ENCODE results near the gene AOPEP.

AOPEP gene

GRCh38 chr9:94718936-94719335 is 7.6 kb upstream of the AOPEP start:
- DNase-seq (ENCODE audit: low read depth): no peak

- no peak for DNase-seq (ENCODE audit: low read depth)
Measured at GRCh38 chr9:94719878-94720277, 6.6 kb upstream of the AOPEP start.

GRCh38 chr9:94720846-94721549 is 5.5 kb upstream of the AOPEP start:
- DNase-seq (ENCODE audit: low read depth): no peak

GRCh38 chr9:94721754-94722153 is 4.7 kb upstream of the AOPEP start:
- DNase-seq (ENCODE audit: low read depth): no peak

GRCh38 chr9:94725293-94725692 is 1.2 kb upstream of the AOPEP start:
- no peak for DNase-seq (ENCODE audit: low read depth)

GRCh38 chr9:94728719-94729118 is 2.2 kb downstream of the AOPEP start:
- no peak for DNase-seq (ENCODE audit: low read depth)

GRCh38 chr9:94729199-94729598 is 2.7 kb downstream of the AOPEP start:
- DNase-seq (ENCODE audit: low read depth): no peak

- DNase-seq (ENCODE audit: low read depth): no peak
Measured at GRCh38 chr9:94734054-94734754, 7.7 kb downstream of the AOPEP start.

GRCh38 chr9:94736759-94737158 is 10.3 kb downstream of the AOPEP start:
- DNase-seq (ENCODE audit: low read depth): no peak

- no peak for DNase-seq (ENCODE audit: low read depth)
Measured at GRCh38 chr9:94740145-94740840, 13.8 kb downstream of the AOPEP start.

- no peak for DNase-seq (ENCODE audit: low read depth)
Measured at GRCh38 chr9:94741866-94742265, 15.4 kb downstream of the AOPEP start.

GRCh38 chr9:94743035-94743954 is 16.8 kb downstream of the AOPEP start:
- DNase-seq (ENCODE audit: low read depth): no peak

- DNase-seq (ENCODE audit: low read depth): no peak
Measured at GRCh38 chr9:94745806-94746540, 19.5 kb downstream of the AOPEP start.

- no peak for DNase-seq (ENCODE audit: low read depth)
Measured at GRCh38 chr9:94746541-94747370, 20.3 kb downstream of the AOPEP start.

GRCh38 chr9:94754976-94755475 is 28.5 kb downstream of the AOPEP start:
- DNase-seq (ENCODE audit: low read depth): no peak

- no peak for DNase-seq (ENCODE audit: low read depth)
Measured at GRCh38 chr9:94757158-94757557, 30.7 kb downstream of the AOPEP start.

- DNase-seq (ENCODE audit: low read depth): no peak
Measured at GRCh38 chr9:94758031-94758430, 31.5 kb downstream of the AOPEP start.

GRCh38 chr9:94758880-94759279 is 32.4 kb downstream of the AOPEP start:
- no peak for DNase-seq (ENCODE audit: low read depth)

- DNase-seq (ENCODE audit: low read depth): no peak
Measured at GRCh38 chr9:94760010-94760409, 33.5 kb downstream of the AOPEP start.

- no peak for DNase-seq (ENCODE audit: low read depth)
Measured at GRCh38 chr9:94760660-94761059, 34.2 kb downstream of the AOPEP start.

Data from stimulated activated CD4-positive, alpha-beta T cell treated with anti-CD3 and anti-CD28 coated beads, Interleukin-2, amount 100 ng/mL, for 4 hours (primary cell).